ENCODE measurements around the gene PSMB5. TPM values are rescaled to one million over a fixed set of nuclear protein-coding genes. Genes with fewer than 3 reads are reported as not detected.

Gene PSMB5
- total RNA-seq, 1 donor from 2014 or later: 118 TPM

- peak overlapping the region; percentile 43 for H3K27ac ChIP-seq (replicated peaks)
- H3K4me1 ChIP-seq: peaks cover 56% of the 10 kb centered on the region
- intact Hi-C loops (cut with micrococcal nuclease): no loop called here
- H3K27me3 ChIP-seq (ENCODE audit: low read depth): no peaks in the 10 kb centered on the region
- peaks cover 66% of the 10 kb centered on the region for H3K36me3 ChIP-seq
- H3K4me3 ChIP-seq: no peak overlapping the region
- no peak for DNase-seq
- H3K9me3 ChIP-seq (replicated peaks): no peaks in the 10 kb centered on the region
- no peak for TF ChIP-seq CTCF (IDR thresholded peaks at IDR 0.05; ENCODE audit: borderline replicate concordance)
Observed at GRCh38 chr14:23069413-23069806, 34.7 kb upstream of the PSMB5 start.

- H3K4me3 ChIP-seq: no peak overlapping the region
- H3K9me3 ChIP-seq (replicated peaks): no peaks in the 10 kb centered on the region
- peaks cover 56% of the 10 kb centered on the region for H3K4me1 ChIP-seq
- DNase-seq: peak; percentile 60
- H3K27me3 ChIP-seq (ENCODE audit: low read depth): no peaks in the 10 kb centered on the region
- H3K36me3 ChIP-seq: peaks cover 66% of the 10 kb centered on the region
- intact Hi-C loops (cut with micrococcal nuclease): no loop called here
- peak overlapping the region; percentile 43 for H3K27ac ChIP-seq (replicated peaks)
- TF ChIP-seq CTCF (IDR thresholded peaks at IDR 0.05; ENCODE audit: borderline replicate concordance): peak; percentile 99
Observed at GRCh38 chr14:23068789-23069412, 34.2 kb upstream of the PSMB5 start.

- Histone ChIP-seq H3K36me3 (peaks cover 67% of the 10 kb centered on the region), H3K4me3 (no peak overlapping the region), H3K9me3 (replicated peaks) (no peaks in the 10 kb centered on the region), H3K4me1 (peaks cover 52% of the 10 kb centered on the region), H3K27ac (replicated peaks) (no peak overlapping the region), H3K27me3 (ENCODE audit: low read depth) (no peaks in the 10 kb centered on the region)
- no peak for DNase-seq
- no peak for TF ChIP-seq CTCF (IDR thresholded peaks at IDR 0.05; ENCODE audit: borderline replicate concordance)
- intact Hi-C loops (cut with micrococcal nuclease): no loop called here
Observed at GRCh38 chr14:23067847-23068788, 33.4 kb upstream of the PSMB5 start.

GRCh38 chr14:23066855-23067744 is 32.4 kb upstream of the PSMB5 start:
- Histone ChIP-seq H3K9me3 (replicated peaks) (no peaks in the 10 kb centered on the region), H3K36me3 (peaks cover 67% of the 10 kb centered on the region), H3K27ac (replicated peaks) (no peak overlapping the region), H3K27me3 (ENCODE audit: low read depth) (no peaks in the 10 kb centered on the region), H3K4me3 (no peak overlapping the region), H3K4me1 (peaks cover 50% of the 10 kb centered on the region)
- DNase-seq: no peak
- intact Hi-C loops (cut with micrococcal nuclease): no loop called here
- TF ChIP-seq CTCF (IDR thresholded peaks at IDR 0.05; ENCODE audit: borderline replicate concordance): no peak

GRCh38 chr14:23066368-23066767 is 31.7 kb upstream of the PSMB5 start:
- Histone ChIP-seq H3K36me3 (peaks cover 74% of the 10 kb centered on the region), H3K4me1 (peaks cover 48% of the 10 kb centered on the region), H3K27me3 (ENCODE audit: low read depth) (no peaks in the 10 kb centered on the region), H3K4me3 (no peak overlapping the region), H3K9me3 (replicated peaks) (no peaks in the 10 kb centered on the region), H3K27ac (replicated peaks) (no peak overlapping the region)
- intact Hi-C loops (cut with micrococcal nuclease): no loop called here
- DNase-seq: no peak
- no peak for TF ChIP-seq CTCF (IDR thresholded peaks at IDR 0.05; ENCODE audit: borderline replicate concordance)

All from left ventricle myocardium inferior (tissue), 1 donor.